NK-92 (cell line): Measurements from ENCODE around the gene CELA1.

Experiments
- DNase-seq: peaks from one replicate; lab custom pipeline; 2025; ENCODE audit not compliant: unreplicated experiment; lab: John Stamatoyannopoulos, UW

The CELA1 gene

GRCh38 chr12:51374856-51375255 is 28.4 kb upstream of the CELA1 start:
- no peak for DNase-seq

- DNase-seq, result no peak
These were observed 27.9 kb upstream of the CELA1 start for GRCh38 chr12:51374361-51374760.

- DNase-seq, result no peak
These were observed 26.7 kb upstream of the CELA1 start for GRCh38 chr12:51373187-51373586.

GRCh38 chr12:51372021-51372420 is 25.5 kb upstream of the CELA1 start:
- DNase-seq, result no peak

- no peak for DNase-seq
These were observed 24.9 kb upstream of the CELA1 start for GRCh38 chr12:51371295-51371953.

GRCh38 chr12:51370667-51371066 is 24.2 kb upstream of the CELA1 start:
- no peak for DNase-seq

- no peak for DNase-seq
These were observed 23.1 kb upstream of the CELA1 start for GRCh38 chr12:51369581-51369980.

GRCh38 chr12:51368640-51369517 is 22.4 kb upstream of the CELA1 start:
- DNase-seq, result peak; percentile 53

GRCh38 chr12:51365276-51365675 is 18.8 kb upstream of the CELA1 start:
- DNase-seq, result no peak

GRCh38 chr12:51364001-51364400 is 17.5 kb upstream of the CELA1 start:
- no peak for DNase-seq

GRCh38 chr12:51362747-51363342 is 16.4 kb upstream of the CELA1 start:
- no peak for DNase-seq

- no peak for DNase-seq
These were observed 15.8 kb upstream of the CELA1 start for GRCh38 chr12:51362307-51362706.

GRCh38 chr12:51361161-51362016 is 14.9 kb upstream of the CELA1 start:
- no peak for DNase-seq

GRCh38 chr12:51360315-51360714 is 13.8 kb upstream of the CELA1 start:
- no peak for DNase-seq

- DNase-seq, result no peak
These were observed 13.4 kb upstream of the CELA1 start for GRCh38 chr12:51359851-51360250.

GRCh38 chr12:51358496-51358895 is 12.0 kb upstream of the CELA1 start:
- no peak for DNase-seq

- DNase-seq, result no peak
These were observed 11.0 kb upstream of the CELA1 start for GRCh38 chr12:51357374-51358047.

GRCh38 chr12:51351913-51352532 is 5.5 kb upstream of the CELA1 start:
- DNase-seq, result no peak

- no peak for DNase-seq
These were observed 2.5 kb upstream of the CELA1 start for GRCh38 chr12:51349026-51349425.

- no peak for DNase-seq
These were observed 1.6 kb upstream of the CELA1 start for GRCh38 chr12:51348116-51348515.
